ENCODE data around the gene P3R3URF.
A peak's percentile ranks its signal among the peaks of the same experiment; 100 is the strongest.

Gene P3R3URF

DNA sequence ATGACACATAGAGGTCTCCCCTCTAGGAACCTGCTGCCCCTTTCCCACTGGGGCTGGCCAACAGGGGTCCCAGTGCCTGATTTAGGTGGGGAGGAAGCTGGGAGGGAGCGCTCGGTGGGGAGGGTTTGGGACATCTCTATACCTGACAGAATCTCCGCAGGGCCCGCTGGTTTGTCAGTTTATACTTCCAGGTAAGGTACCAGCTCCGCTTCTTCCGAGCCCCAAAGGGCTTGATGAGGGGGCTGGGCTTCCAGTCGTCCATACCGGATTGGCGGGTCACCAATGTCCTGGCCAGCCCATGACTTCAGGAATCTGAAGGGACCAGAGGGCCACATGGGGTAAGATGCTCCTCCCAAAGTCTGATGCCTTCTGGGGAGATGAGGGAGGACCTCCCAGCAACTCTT is 21.3 kb upstream of the P3R3URF start:
- in situ Hi-C loops (cut with HindIII; ENCODE audit: low pct_ligation_motif_present, low pct_unique_long_range_greater_than_20kb, low sequenced_read_pairs) = loop anchor here (25.0 kb wide), 1 partner anchor 160 kb away; no protein-coding TSS in a partner anchor
- no peak for DNase-seq

DNA sequence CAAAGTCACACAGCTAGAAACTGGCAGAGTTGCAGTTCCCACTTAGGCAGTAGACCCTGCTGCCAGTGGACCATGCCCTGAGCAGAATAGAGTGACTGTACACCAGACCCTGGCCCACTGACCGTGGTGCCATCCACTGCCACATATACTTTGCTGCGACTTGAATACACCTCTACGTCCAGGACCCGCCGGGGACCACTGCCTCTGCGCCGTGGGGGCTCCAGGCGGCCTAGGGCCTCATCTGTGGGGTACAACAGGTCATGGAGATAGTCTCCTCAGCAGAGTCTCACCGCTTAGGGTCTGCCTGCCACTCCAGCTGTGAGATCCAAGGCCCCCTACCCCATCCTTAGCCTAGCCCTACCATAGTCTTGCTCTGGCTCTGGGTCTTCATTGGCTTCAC is 20.3 kb upstream of the P3R3URF start:
- in situ Hi-C loops (cut with HindIII; ENCODE audit: low pct_ligation_motif_present, low pct_unique_long_range_greater_than_20kb, low sequenced_read_pairs) = loop anchor here (25.0 kb wide), 1 partner anchor 159 kb away; no protein-coding TSS in a partner anchor
- no peak for DNase-seq

DNA sequence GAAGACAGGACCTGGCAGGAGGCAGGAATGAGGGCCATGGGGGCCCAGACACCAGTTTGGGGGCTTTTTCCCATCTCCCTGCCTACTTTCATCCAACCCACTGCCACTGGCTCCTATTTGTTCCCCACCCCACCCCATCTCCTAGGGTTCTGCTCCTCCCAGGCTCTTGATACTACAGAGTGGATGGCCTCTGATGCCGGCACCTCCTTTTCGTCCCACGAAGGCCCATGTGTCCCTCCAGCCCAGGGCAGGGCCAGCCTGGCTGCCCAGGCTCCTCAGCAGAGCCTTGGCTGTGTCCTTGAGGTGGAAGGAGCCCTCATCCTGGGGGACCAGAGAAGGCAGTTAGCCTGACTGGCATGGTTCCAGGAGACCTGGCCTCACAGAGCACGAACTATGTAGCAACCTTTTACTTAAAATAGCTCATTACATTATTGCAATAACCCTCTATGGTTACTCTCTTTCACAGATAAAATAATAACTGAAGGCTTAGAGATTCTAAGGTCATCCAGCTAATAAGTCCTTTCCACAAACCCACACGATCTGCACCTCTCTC is 18.4 kb upstream of the P3R3URF start:
- in situ Hi-C loops (cut with HindIII; ENCODE audit: low pct_ligation_motif_present, low pct_unique_long_range_greater_than_20kb, low sequenced_read_pairs) = loop anchor here (25.0 kb wide), 1 partner anchor 157 kb away; no protein-coding TSS in a partner anchor
- DNase-seq = no peak

DNA sequence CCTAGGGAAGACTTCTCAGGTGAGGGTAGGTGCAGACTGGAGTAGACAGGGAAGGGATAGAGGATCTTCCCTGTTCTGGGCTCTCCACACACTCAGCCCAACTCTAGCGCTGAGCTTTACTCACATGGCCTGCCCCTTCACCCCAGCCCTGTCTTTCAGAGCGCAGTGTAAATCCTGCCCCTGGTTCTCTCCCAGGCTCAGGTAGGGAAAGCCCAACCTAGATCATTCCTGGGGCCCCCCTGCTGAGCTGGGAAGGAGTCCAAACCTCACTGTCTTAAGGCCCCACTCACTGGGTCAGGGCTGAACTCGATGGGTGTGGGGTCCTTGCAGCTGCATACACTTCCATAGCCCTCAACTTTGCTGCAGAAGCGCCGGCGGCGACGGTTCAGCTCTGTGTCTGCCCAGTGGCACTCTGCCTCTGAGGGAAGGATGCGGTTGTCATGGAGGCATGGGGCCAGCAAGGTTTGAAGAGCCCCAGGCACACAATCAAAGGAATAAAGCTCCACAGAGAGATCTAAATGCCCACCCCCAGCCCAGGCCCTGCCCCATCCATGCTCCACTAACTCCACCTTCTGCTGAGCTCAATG is 17.8 kb upstream of the P3R3URF start:
- no peak for DNase-seq

DNA sequence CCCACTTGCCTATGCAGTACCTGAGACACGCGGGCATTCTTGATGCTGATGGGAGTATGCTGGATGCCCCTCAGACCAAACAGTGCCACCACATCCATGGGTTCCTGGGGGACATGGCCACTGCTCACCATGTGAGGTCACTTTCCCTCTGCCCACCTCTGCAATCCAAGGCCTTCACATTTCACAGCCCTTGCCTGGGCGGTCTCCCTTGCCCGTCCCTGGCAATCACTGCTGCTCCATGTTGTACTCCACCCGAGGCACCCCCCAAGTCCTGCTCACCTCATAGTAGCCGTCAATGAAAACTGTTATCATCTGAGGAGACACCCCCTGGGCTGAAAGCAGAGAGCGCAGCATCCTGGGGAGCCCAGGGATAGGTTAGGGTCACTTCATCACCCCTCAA is 17.0 kb upstream of the P3R3URF start:
- DNase-seq = no peak
- in situ Hi-C loops (cut with HindIII; ENCODE audit: low pct_ligation_motif_present, low pct_unique_long_range_greater_than_20kb, low sequenced_read_pairs) = loop anchor here (25.0 kb wide), 1 partner anchor 156 kb away; no protein-coding TSS in a partner anchor

More for the DNA sequence above, 17.8 kb upstream of the P3R3URF start:
- in situ Hi-C loops (cut with HindIII; ENCODE audit: low pct_ligation_motif_present, low pct_unique_long_range_greater_than_20kb, low sequenced_read_pairs) = loop anchor here (25.0 kb wide), 1 partner anchor 157 kb away; no protein-coding TSS in a partner anchor

DNA sequence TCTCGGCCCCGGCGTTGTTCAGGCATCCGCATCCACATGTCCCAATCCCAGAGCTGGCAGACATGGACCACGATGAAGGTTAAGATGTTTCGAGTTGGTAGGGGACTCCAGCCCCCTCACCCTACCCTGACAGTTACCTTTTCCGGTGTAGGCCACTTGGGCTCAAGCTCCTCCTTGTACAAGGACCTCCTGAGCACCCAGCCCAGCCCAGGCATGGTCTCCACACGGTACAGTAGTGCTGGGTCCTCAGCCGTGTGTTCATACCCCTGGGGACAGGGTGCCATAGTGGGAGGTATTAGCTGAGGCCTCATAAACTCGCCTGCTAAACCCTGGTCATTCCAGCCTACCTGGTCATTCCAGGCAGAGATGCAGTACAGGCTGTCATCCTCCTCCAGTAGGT is 15.9 kb upstream of the P3R3URF start:
- in situ Hi-C loops (cut with HindIII; ENCODE audit: low pct_ligation_motif_present, low pct_unique_long_range_greater_than_20kb, low sequenced_read_pairs) = loop anchor here (25.0 kb wide), 1 partner anchor 155 kb away; no protein-coding TSS in a partner anchor
- no peak for DNase-seq

DNA sequence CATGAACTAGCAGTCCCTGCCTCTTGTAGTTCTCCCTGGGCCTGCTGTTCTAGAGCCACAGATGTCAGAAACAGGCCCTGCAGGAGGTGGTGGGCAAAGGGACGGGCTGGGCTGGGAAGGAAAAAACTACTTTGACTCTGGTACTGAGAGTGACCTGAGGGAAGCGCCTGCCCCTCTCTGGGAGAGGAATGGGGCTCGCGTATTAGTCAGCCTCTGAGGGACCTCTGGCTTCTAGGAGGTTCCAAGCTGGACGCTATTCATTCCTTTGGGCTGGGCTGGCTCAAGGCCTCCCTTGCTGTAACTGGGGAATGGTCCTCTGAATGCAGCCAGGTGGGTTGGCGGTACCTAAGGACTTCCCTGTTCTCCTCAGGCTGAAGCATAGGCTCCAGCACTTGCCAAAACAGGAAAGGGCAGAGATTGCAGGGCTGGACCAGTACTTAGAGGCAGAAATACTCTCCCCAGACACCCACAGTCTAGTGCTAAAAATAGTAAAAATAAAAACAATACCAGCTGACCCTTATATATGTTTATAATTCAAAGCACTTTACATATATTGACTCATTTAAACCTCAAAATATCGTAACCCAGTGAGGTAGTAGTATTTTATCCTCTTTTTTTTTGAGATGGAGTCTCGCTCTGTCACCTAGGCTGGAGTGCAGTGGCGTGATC is 14.9 kb upstream of the P3R3URF start:
- in situ Hi-C loops (cut with HindIII; ENCODE audit: low pct_ligation_motif_present, low pct_unique_long_range_greater_than_20kb, low sequenced_read_pairs) = loop anchor here (25.0 kb wide), 1 partner anchor 154 kb away; no protein-coding TSS in a partner anchor
- DNase-seq = no peak

DNA sequence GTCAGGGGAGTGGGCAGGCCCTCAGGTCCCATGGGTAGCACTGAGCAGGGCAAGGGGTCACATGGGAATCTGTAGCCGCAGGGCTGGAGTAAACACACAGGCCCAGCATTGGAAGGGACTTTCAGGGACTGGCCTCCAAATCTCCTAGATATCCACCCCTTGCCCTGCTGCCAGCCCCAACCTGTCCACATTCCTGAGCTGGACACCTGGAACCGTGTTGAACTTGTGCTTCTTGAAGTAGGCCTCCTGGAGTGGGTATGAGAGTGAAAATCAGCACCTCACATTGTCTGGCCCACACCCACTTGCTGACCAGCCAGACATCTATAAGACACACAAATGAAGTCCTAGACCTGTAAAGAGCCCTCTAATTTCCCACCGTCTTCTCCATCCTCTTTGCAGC is 14.3 kb upstream of the P3R3URF start:
- in situ Hi-C loops (cut with HindIII; ENCODE audit: low pct_ligation_motif_present, low pct_unique_long_range_greater_than_20kb, low sequenced_read_pairs) = loop anchor here (25.0 kb wide), 1 partner anchor 153 kb away; no protein-coding TSS in a partner anchor
- DNase-seq = no peak

DNA sequence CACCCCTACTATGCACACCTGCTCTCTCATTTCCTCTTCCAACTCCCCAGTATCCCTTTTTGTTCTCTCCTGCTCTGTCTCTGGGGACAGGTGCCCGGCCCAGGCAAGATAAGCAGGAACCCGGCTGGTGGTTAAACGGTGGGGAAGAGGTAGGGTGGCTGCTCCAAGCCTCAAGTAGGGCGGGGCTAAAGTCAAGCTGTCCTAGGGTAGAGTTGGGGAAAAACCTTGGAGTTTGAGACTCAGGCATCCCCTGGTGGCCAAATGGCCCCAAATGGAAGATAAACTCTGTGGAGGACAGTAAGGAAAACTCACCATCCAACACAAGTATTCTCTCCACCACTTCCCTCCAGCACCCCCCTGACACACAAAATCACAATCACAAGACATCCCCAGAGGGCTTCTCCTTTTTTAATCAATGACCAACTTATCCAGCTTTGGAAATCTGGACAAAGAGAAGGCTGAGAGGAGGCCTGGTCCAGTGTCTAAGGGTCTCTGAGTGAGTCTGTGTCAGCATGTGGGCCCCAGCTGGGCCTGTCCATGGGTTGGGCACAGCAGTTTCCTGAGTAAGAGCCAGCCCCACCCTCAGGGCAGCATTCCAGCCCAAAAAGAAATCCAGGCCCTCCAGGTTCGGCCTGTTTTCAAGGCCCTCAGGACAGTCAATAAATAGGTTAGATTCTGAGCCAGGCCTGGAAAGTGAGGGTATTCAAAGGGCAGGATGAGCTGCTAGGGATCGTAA is 12.2 kb upstream of the P3R3URF start:
- in situ Hi-C loops (cut with HindIII; ENCODE audit: low pct_ligation_motif_present, low pct_unique_long_range_greater_than_20kb, low sequenced_read_pairs) = loop anchor here (25.0 kb wide), 1 partner anchor 151 kb away; no protein-coding TSS in a partner anchor

DNA sequence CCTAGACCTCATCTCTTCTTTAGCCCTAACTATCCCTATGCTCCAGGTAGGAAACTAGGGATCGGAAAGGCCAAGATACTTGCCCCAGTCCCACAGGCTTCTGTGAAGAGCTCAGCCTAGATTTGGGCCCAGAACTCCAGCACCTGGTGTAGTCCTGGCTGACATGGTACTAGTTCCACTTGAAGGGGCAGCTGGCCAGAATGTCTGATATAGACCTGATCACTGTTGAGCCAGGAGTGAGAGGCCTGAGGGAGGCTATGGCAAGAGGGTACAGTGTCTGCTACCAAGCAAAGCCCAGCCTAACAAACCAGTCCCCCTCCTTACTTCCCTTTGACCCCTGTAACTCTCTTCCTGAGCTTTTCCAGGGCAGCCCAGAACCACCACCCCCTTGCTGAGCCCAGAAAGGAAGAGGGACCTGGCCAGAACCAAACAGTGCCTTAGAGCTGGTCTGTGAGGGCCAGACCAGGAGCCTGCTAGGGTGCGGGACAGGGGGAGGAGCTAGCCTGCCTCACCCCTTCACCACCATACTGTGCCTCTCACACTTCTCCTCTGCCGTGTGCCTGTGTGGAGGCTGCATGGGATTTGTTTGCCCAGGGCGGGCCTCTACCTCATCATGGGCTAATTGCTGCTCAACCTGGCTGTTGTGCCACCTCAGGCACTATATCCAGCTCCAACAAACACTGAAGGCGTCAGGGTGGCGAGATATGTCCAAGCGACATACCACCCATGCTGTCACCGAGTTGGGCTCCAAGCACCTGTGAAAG is 11.0 kb upstream of the P3R3URF start:
- DNase-seq = no peak
- in situ Hi-C loops (cut with HindIII; ENCODE audit: low pct_ligation_motif_present, low pct_unique_long_range_greater_than_20kb, low sequenced_read_pairs) = loop anchor here (25.0 kb wide), 1 partner anchor 150 kb away; no protein-coding TSS in a partner anchor

More for the DNA sequence above, 12.2 kb upstream of the P3R3URF start:
- peak; percentile 21 for DNase-seq

DNA sequence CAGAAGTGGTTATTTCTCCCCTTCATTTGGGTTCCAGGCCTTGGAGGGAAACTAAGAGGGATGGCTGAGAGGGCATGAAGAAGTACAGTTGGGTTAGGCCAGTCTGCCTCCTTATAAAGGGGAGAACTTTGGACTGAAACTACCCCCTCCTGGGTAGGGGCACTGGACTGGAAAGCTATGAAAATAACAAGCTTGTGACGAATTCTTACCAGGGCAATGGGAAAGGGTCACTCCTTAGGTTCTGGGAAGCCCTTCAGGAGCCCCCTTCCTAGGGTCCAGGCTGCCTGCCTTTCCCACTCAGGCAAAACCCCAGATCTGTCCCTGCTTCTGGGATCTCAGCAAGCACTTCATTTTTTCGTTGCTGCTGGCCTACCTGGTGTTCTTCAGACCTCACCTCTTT is 9.8 kb upstream of the P3R3URF start:
- in situ Hi-C loops (cut with HindIII; ENCODE audit: low pct_ligation_motif_present, low pct_unique_long_range_greater_than_20kb, low sequenced_read_pairs) = loop anchor here (25.0 kb wide), 1 partner anchor 149 kb away; no protein-coding TSS in a partner anchor
- DNase-seq = peak; percentile 74

DNA sequence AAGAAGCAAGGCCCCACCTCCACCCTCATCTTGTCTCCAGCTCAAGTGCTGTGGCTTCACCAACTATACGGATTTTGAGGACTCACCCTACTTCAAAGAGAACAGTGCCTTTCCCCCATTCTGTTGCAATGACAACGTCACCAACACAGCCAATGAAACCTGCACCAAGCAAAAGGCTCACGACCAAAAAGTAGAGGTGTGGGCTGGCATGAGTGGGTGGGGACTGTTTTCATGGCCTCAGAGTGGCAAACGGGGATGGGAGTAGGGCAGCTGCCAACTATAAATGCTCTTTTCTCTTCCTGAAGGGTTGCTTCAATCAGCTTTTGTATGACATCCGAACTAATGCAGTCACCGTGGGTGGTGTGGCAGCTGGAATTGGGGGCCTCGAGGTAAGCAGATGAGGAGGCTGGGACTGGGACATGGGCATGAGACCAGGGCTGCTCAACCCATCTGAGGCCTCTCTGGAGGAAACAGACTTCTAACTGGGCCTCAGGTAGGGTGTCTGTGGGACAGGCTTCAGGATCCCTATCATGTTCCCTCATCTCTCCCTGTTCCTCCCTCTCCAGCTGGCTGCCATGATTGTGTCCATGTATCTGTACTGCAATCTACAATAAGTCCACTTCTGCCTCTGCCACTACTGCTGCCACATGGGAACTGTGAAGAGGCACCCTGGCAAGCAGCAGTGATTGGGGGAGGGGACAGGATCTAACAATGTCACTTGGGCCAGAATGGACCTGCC is 8.8 kb upstream of the P3R3URF start:
- in situ Hi-C loops (cut with HindIII; ENCODE audit: low pct_ligation_motif_present, low pct_unique_long_range_greater_than_20kb, low sequenced_read_pairs) = loop anchor here (25.0 kb wide), 1 partner anchor 148 kb away; no protein-coding TSS in a partner anchor
- no peak for DNase-seq

DNA sequence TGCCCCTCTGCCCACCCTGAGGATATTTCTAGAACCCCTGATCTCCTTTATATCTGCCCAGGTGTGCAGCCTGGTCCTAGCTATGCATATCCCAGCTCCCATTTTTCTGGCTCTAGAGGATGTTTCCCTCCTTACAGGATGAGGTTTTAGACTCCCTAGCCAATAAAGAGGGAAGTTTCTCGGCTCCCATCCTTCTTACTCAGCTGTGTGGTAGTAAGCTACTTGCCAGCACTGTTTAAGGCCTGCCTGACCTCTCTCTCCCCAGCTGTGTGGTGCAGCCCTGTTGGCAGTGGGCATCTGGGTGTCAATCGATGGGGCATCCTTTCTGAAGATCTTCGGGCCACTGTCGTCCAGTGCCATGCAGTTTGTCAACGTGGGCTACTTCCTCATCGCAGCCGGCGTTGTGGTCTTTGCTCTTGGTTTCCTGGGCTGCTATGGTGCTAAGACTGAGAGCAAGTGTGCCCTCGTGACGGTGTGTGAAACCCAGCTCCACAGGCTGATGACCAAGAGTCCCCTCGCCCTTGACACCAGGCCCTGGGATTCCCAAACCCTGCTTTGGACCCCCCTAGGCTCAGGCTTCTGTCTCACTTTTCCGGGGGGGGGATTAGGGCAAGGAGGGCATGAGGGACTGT is 7.8 kb upstream of the P3R3URF start:
- in situ Hi-C loops (cut with HindIII; ENCODE audit: low pct_ligation_motif_present, low pct_unique_long_range_greater_than_20kb, low sequenced_read_pairs) = loop anchor here (25.0 kb wide), 1 partner anchor 147 kb away; no protein-coding TSS in a partner anchor

DNA sequence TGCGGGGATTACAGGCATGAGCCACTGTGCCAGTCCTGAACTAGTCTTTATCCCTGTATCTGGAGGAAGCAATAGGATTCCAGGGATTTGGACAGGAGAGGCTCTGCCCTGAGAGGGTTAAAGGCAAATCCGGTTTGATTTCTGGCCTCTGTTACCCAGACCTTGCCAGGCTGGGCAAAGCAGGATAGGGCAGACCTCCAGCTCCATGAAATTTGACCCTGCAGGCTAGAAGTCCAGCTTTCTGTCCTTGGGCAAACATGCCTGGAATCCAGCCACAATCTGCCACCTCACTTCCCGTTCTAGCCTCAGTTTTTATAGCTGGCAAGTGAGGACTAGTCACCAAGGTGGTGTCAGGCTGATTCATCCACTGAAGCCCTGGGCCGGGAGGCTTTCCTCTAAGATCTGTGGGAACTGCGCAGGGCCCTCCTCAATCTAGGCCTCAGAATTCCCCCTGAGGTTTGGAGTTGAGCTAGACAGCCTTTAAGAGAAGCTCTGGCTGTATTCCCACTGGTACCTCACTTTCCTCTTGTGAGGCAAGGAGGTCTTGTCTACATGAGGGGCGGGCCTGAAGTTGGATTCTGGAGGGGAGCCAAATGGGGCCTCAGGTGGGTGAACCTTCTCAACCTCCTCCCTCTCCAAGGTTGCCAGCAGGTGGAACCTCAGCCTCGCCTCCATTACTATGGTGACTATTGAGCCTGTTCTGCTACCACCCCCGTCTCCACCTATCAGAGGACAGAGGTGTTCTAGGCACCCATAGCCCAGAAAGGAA is 7.0 kb upstream of the P3R3URF start:
- in situ Hi-C loops (cut with HindIII; ENCODE audit: low pct_ligation_motif_present, low pct_unique_long_range_greater_than_20kb, low sequenced_read_pairs) = loop anchor here (25.0 kb wide), 1 partner anchor 146 kb away; no protein-coding TSS in a partner anchor
- peak; percentile 98 for DNase-seq

More for the DNA sequence above, 7.8 kb upstream of the P3R3URF start:
- peak; percentile 19 for DNase-seq

DNA sequence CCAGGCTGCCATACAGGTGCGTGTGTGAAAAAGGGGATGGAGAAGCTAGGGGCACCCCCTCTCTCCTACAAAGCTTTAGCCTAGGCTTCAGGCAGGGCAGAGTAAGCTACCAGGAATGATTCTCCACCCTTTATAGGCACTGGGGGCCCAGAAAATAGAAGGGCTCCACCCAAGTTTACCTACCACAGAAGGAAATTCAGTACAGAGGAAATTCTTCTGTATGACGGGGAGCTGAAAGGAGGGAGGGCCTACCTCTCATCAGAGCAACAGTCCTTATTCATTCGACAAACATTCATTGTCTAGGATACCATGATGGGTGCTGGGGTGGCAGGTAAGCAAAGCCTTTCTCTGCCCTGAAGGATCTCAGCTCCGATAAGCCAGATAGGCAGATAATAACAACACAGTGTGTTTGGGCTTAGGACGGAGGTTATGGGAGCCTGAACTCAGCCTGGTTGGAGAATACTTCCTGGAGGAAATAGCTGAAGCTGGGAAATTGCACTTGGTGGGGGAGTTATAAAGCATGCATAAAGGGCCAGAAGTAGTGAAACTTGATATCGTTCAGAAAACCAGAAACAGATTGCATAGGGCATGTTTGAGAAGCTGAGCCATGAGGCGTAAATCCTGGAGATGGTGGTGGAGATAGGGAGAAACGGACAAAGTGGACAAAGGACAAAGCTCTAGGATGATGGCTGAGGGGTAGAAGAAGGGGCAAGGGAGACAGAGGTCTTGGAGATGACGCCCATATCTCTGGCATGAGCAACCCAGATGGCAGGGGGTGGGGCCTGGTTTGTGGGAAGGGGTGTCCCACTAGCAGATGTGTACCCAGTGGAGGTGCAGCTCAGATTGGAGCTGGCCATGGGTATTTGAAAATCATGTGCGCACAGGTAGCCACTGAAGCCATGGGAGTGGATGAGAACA is 5.3 kb upstream of the P3R3URF start:
- no peak for DNase-seq
- in situ Hi-C loops (cut with HindIII; ENCODE audit: low pct_ligation_motif_present, low pct_unique_long_range_greater_than_20kb, low sequenced_read_pairs) = loop anchor here (25.0 kb wide), 1 partner anchor 144 kb away; no protein-coding TSS in a partner anchor

Measured in ACHN (cell line).